ENCODE results near the gene ZNF280C. TPM values are rescaled to one million over a fixed set of nuclear protein-coding genes. Genes with fewer than 3 reads are reported as not detected.

Gene ZNF280C
- total and polyA plus RNA-seq, 8 donors: 3.9 to 10.2 (median 8.3) TPM

DNA sequence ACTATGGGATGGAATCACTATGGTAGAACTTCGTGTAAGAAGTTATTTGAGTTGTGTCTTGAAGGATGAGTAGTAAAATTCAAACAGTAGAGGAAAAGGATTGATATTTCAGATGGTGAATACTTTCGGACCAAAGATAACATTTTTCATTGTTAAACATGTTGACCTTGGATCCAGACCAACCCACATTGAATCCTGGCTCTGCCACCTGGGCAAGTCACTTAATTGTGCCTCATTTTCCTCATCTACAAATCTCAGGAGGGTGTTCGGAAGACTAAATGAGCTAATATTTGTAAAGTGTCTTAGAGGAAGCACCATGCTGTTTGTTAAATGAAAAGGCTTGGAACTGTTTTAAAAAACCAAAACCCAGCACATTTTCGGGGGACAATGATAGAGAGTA is 101.7 kb downstream of the ZNF280C start:
- TF ChIP-seq, protein P1, sequence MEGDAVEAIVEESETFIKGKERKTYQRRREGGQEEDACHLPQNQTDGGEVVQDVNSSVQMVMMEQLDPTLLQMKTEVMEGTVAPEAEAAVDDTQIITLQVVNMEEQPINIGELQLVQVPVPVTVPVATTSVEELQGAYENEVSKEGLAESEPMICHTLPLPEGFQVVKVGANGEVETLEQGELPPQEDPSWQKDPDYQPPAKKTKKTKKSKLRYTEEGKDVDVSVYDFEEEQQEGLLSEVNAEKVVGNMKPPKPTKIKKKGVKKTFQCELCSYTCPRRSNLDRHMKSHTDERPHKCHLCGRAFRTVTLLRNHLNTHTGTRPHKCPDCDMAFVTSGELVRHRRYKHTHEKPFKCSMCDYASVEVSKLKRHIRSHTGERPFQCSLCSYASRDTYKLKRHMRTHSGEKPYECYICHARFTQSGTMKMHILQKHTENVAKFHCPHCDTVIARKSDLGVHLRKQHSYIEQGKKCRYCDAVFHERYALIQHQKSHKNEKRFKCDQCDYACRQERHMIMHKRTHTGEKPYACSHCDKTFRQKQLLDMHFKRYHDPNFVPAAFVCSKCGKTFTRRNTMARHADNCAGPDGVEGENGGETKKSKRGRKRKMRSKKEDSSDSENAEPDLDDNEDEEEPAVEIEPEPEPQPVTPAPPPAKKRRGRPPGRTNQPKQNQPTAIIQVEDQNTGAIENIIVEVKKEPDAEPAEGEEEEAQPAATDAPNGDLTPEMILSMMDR (IDR thresholded peaks at IDR 0.05): no peak
- no peak overlapping the region for H3K27ac ChIP-seq
- H3K4me3 ChIP-seq: peak overlapping the region in 1 of 2 donors; percentile 58
- peaks cover 0 to 10% of the 10 kb centered on the region in 2 donors for H3K4me1 ChIP-seq
- DNase-seq: no peak
- H3K9me3 ChIP-seq: no peaks in the 10 kb centered on the region
- intact Hi-C loops (cut with DNase I): no loop called here
- H3K36me3 ChIP-seq: no peaks in the 10 kb centered on the region
- no peak for ATAC-seq
- H3K27me3 ChIP-seq: no peaks in the 10 kb centered on the region

DNA sequence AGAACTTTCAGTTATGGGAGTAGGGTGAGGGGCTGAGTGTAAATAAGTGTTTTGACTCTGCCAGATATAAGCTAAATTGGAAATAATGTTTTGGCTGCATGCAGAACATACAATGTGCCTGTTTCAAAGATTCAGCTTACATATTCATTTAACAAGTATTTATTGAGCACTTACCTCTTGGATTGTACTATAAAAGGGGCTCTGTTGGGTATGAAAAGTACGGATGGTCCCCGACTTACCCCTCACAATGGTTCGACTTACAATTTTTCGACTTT is 102.3 kb downstream of the ZNF280C start:
- DNase-seq (no peak), ATAC-seq (no peak)
- Histone ChIP-seq H3K27ac (peak overlapping the region; percentile 90 to 91), H3K9me3 (no peaks in the 10 kb centered on the region), H3K36me3 (no peaks in the 10 kb centered on the region), H3K4me1 (peaks cover 0 to 8% of the 10 kb centered on the region in 2 donors), H3K4me3 (peak overlapping the region; percentile 36 to 58), H3K27me3 (no peaks in the 10 kb centered on the region)
- intact Hi-C loops (cut with DNase I): no loop called here
- TF ChIP-seq, protein P1 (IDR thresholded peaks at IDR 0.05): no peak

DNA sequence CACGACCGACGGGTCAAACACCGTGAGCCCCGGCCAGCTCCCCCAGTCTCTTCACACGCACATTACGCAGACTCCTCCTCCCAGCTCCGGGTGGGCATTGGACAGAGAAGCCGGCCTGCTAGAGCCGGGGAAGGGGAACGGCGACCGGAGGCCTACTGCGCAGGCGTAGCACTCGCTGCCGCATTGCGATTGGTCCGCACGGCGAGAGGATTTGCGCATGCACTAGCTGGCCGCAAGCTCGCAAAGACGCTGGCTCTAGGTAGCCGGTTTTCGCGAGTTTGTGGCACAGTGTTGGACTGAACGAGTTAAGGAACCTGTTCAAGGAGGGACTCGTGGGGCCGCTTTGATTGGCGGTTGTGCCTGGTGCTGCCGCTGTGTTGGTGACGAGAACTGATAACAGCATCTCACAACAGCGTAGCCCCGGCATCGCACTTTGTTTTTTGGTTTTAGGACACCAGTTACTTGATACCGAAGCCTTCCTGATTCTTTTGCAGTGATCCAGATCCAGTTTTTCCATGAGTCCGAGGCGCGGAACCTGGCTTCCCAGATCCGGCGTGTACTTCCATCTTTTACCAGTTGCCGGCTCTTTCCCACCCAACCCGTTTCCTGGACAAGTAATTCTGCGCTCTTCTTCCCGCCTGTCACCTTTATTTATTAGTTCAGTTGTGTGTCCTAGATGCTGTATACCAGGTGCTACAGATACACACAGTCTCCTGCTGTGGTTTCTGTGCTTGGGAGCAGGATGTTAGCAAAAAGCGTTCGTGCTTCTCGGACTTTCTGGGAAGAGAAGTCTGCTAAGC is 102.8 kb downstream of the ZNF280C start, which contains the start of gene AIFM1:
TSS of gene AIFM1 (minus strand) at position 139 of the 800 bp plus-strand sequence. CDS start 185 bp downstream, outside the sequence.
- DNase-seq (peak; percentile 88 to 95 (median 94)), ATAC-seq (peak; percentile 97)
- peak within 1 kb of the TSS; percentile 90 to 91 for H3K27ac ChIP-seq
- H3K36me3 ChIP-seq: no peaks in the 10 kb centered on the region
- H3K9me3 ChIP-seq: no peaks in the 10 kb centered on the region
- H3K27me3 ChIP-seq: no peaks in the 10 kb centered on the region
- intact Hi-C loops (cut with DNase I): no loop called here
- TF ChIP-seq, protein P1 (IDR thresholded peaks at IDR 0.05): no peak
- peak within 1 kb of the TSS; percentile 36 to 58 for H3K4me3 ChIP-seq
- H3K4me1 ChIP-seq: peaks cover 0 to 8% of the 10 kb centered on the region in 2 donors

DNA sequence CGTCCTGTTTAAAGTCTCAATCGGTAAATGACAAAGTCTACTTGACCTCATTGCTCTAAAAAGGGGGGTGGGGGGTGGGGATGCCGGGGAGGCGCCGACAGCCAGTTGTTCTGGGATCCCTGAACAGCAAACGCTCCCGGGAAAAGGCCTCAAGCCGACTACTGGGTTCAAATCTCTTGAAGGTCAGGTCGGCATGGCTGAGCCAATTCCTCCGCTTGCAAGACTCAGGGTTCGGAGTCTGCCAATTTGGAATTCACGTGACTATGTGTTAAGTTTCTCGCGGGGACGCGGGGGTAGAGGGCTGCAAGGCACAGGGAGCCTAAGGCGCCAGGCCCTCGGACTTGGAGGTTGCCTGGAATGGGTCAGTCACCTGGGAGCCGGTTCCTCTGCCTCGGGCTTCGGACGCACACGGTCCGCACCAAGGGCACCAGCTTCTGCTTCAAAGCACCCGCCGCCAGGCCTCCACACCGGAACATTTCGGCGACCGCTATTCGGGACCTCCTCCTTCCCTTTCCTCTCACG is 103.5 kb downstream of the ZNF280C start:
- H3K27ac ChIP-seq: peak overlapping the region; percentile 90 to 91
- H3K4me1 ChIP-seq: peaks cover 0 to 8% of the 10 kb centered on the region in 2 donors
- H3K36me3 ChIP-seq: no peaks in the 10 kb centered on the region
- H3K27me3 ChIP-seq: no peaks in the 10 kb centered on the region
- H3K4me3 ChIP-seq: peak overlapping the region; percentile 36 to 58
- peak in 1 of 4 donors; percentile 26 for DNase-seq
- H3K9me3 ChIP-seq: no peaks in the 10 kb centered on the region
- TF ChIP-seq, protein P1 (IDR thresholded peaks at IDR 0.05): no peak
- peak; percentile 53 for ATAC-seq
- intact Hi-C loops (cut with DNase I): no loop called here

DNA sequence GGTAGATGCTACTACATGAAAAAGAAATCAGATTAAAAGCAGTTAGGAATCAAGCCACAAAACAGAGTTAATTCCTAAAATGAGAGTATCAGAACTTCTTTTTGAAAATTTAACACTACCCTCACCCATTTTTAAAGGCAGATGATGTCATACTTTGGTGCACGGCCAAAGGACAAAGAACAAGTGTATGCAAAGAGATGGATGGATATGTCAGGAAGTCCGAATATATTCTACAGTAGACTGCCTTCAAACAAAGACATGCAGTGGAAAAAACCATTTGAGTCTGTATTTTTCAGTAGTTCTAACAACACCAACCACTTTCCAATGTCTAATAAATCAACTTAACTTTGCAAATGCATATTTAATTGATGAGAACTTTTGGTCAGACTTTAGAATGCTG is 105.3 kb downstream of the ZNF280C start:
- ATAC-seq (no peak), DNase-seq (no peak)
- no peak overlapping the region for H3K27ac ChIP-seq
- H3K4me3 ChIP-seq: no peak overlapping the region
- intact Hi-C loops (cut with DNase I): no loop called here
- TF ChIP-seq, protein P1 (IDR thresholded peaks at IDR 0.05): no peak
- no peaks in the 10 kb centered on the region for H3K36me3 ChIP-seq
- H3K27me3 ChIP-seq: no peaks in the 10 kb centered on the region
- no peaks in the 10 kb centered on the region for H3K9me3 ChIP-seq
- H3K4me1 ChIP-seq: peaks cover 0 to 8% of the 10 kb centered on the region in 2 donors
